ENCODE measurements around the gene GATAD2A. TPM values are rescaled to one million over a fixed set of nuclear protein-coding genes. Genes with fewer than 3 reads are reported as not detected.

GATAD2A gene
- total and polyA plus RNA-seq, 10 of the 15 experiments (the other 5 are each of a cell fraction or from before 2014, with no cell fraction given): 2.6 to 173 (median 32.0) TPM

DNA sequence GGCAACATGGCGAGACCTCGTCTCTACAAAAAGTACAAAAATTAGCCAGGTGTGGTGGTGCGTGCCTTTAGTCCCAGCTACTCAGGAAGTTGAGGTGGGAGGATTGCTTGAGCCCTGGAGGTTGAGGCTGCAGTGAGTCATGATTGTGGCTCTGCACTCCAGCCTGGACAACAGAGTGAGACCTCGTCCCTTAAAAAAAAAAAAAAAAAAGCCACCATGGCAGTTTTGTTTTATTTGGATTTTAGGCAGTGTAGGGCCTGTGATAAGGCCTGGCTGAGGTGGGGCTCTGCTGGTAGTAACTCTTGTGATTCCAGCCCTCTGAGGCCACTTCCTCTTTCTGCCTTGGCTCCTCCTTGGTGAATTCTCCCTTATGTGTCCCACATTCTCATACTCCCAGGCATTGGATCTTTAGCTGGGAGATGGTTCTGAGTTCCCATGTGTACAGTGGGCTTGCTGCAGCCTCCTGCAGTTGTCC lies 39.2 kb downstream of the GATAD2A start:
- Histone ChIP-seq H3K9me3 (replicated peaks; ENCODE audit: control insufficient read depth, insufficient read depth, low read length) (peaks cover 5% of the 10 kb centered on the region; the same call in 2 of the 3 replicates), H2AFZ (ENCODE audit: control insufficient read depth, low read depth, low read length) (no peak overlapping the region), H3K36me3 (ENCODE audit: control insufficient read depth in 2 of 2, insufficient read depth in 2 of 2, low read length in 1 of 2) (peaks cover 7 to 13% of the 10 kb centered on the region in 2 experiments; a peak in 3 of 4 replicates), H3K27me3 (replicated peaks in 1 of 2; ENCODE audit: control insufficient read depth in 2 of 2, insufficient read depth in 2 of 2, low read length in 1 of 2) (no peaks in the 10 kb centered on the region), H3K4me1 (ENCODE audit: control insufficient read depth, insufficient read depth, low read length) (peaks cover 47% of the 10 kb centered on the region), H3K27ac (ENCODE audit: control insufficient read depth, insufficient read depth) (peak overlapping the region; percentile 82), H3K4me2 (ENCODE audit: control insufficient read depth, insufficient read depth) (peak overlapping the region; percentile 75), H4K20me1 (ENCODE audit: control insufficient read depth, insufficient read depth) (peaks cover 5% of the 10 kb centered on the region; the same call in 1 of the 2 replicates), H3K79me2 (ENCODE audit: control insufficient read depth, insufficient read depth, low read length) (peaks cover 76% of the 10 kb centered on the region), H3K4me3 (no peak overlapping the region; the same call in 1 of the 2 replicates), H3K9ac (ENCODE audit: control insufficient read depth, insufficient read depth, low read length) (0 out of 2 replicates have a peak overlapping the region, but pooled peaks have one; percentile 34)
- in situ Hi-C loops (cut with MboI) (no loop called here), intact Hi-C loops (cut with micrococcal nuclease; ENCODE audit: unreplicated experiment) (no loop called here)
- POLR2A ChIA-PET: interaction anchor here (0.7 to 2.7 kb wide), 2 partner anchors 15 to 16 kb away, joined by 6 to 7 read pairs; no protein-coding TSS in a partner anchor
- SMC1A ChIA-PET (ENCODE audit: uncharacterized antibody, unreplicated experiment): interaction anchor here (1.1 to 4.8 kb wide), 5 partner anchors 11 to 39 kb away, joined by 3 to 21 read pairs (median 5); partner anchors contain the start of gene GATAD2A
- BruUV-seq (replicated peaks): no TSS peak
- 3% methylated on average over 4 of the region's 4 CpGs for whole genome bisulfite sequencing (ENCODE audit: insufficient coverage, insufficient replicate concordance, low lambda C conversion rate, missing lambda C conversion rate)
- CTCF ChIA-PET: interaction anchor here (1.5 kb wide), 1 partner anchor 77 kb away, joined by 4 read pairs; no protein-coding TSS in a partner anchor
- ATAC-seq: peak; percentile 86
- RAD21 ChIA-PET (ENCODE audit: unreplicated experiment): interaction anchor here (0.7 to 1.6 kb wide), 5 partner anchors 13 to 942 kb away, joined by 3 to 5 read pairs (median 4); no protein-coding TSS in a partner anchor
- DNase-seq (ENCODE audit: low read depth, low spot score): no peak
- peak; percentile 75 for FAIRE-seq
- TF ChIP-seq, protein P1, sequence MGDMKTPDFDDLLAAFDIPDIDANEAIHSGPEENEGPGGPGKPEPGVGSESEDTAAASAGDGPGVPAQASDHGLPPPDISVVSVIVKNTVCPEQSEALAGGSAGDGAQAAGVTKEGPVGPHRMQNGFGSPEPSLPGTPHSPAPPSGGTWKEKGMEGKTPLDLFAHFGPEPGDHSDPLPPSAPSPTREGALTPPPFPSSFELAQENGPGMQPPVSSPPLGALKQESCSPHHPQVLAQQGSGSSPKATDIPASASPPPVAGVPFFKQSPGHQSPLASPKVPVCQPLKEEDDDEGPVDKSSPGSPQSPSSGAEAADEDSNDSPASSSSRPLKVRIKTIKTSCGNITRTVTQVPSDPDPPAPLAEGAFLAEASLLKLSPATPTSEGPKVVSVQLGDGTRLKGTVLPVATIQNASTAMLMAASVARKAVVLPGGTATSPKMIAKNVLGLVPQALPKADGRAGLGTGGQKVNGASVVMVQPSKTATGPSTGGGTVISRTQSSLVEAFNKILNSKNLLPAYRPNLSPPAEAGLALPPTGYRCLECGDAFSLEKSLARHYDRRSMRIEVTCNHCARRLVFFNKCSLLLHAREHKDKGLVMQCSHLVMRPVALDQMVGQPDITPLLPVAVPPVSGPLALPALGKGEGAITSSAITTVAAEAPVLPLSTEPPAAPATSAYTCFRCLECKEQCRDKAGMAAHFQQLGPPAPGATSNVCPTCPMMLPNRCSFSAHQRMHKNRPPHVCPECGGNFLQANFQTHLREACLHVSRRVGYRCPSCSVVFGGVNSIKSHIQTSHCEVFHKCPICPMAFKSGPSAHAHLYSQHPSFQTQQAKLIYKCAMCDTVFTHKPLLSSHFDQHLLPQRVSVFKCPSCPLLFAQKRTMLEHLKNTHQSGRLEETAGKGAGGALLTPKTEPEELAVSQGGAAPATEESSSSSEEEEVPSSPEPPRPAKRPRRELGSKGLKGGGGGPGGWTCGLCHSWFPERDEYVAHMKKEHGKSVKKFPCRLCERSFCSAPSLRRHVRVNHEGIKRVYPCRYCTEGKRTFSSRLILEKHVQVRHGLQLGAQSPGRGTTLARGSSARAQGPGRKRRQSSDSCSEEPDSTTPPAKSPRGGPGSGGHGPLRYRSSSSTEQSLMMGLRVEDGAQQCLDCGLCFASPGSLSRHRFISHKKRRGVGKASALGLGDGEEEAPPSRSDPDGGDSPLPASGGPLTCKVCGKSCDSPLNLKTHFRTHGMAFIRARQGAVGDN (IDR thresholded peaks at IDR 0.05): 0 out of 2 replicates have a peak, but pooled peaks have one; percentile 20
- 0 out of 2 replicates have a peak, but pooled peaks have one; percentile 34 for TF ChIP-seq CBX5 (IDR thresholded peaks at IDR 0.05; ENCODE audit: low read depth)
- TF ChIP-seq RELB (IDR thresholded peaks at IDR 0.05; ENCODE audit: low read depth): peak; percentile 50; the same call in 1 of the 2 replicates
- TF ChIP-seq ZNF592 (IDR thresholded peaks at IDR 0.05): no peak
- TF ChIP-seq PAX5 (IDR thresholded peaks at IDR 0.05; ENCODE audit: borderline replicate concordance, low read depth, low read length): 0 out of 2 replicates have a peak, but pooled peaks have one; percentile 17
- no peak for TF ChIP-seq ZNF207 (IDR thresholded peaks at IDR 0.05; ENCODE audit: borderline replicate concordance)
- TF ChIP-seq, protein P2, sequence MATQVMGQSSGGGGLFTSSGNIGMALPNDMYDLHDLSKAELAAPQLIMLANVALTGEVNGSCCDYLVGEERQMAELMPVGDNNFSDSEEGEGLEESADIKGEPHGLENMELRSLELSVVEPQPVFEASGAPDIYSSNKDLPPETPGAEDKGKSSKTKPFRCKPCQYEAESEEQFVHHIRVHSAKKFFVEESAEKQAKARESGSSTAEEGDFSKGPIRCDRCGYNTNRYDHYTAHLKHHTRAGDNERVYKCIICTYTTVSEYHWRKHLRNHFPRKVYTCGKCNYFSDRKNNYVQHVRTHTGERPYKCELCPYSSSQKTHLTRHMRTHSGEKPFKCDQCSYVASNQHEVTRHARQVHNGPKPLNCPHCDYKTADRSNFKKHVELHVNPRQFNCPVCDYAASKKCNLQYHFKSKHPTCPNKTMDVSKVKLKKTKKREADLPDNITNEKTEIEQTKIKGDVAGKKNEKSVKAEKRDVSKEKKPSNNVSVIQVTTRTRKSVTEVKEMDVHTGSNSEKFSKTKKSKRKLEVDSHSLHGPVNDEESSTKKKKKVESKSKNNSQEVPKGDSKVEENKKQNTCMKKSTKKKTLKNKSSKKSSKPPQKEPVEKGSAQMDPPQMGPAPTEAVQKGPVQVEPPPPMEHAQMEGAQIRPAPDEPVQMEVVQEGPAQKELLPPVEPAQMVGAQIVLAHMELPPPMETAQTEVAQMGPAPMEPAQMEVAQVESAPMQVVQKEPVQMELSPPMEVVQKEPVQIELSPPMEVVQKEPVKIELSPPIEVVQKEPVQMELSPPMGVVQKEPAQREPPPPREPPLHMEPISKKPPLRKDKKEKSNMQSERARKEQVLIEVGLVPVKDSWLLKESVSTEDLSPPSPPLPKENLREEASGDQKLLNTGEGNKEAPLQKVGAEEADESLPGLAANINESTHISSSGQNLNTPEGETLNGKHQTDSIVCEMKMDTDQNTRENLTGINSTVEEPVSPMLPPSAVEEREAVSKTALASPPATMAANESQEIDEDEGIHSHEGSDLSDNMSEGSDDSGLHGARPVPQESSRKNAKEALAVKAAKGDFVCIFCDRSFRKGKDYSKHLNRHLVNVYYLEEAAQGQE (IDR thresholded peaks at IDR 0.05; ENCODE audit: low read depth, low read length): no peak
- TF ChIP-seq SPI1 (IDR thresholded peaks at IDR 0.05; ENCODE audit: borderline replicate concordance, insufficient read depth, low read depth, low read length): peak; percentile 99

Measured in GM12878 (cell line).